Panc1 (cell line): Measurements from ENCODE around the gene APOBR. TPM values are rescaled to one million over a fixed set of nuclear protein-coding genes. Genes with fewer than 3 reads are reported as not detected.

Experiments
- ATAC-seq: fragments of 200-7000 bp; cut with Tn5 transposase; 2 replicates; pipeline ENCODE4 v1.9.1; 2020; ENCODE audit warnings: mild to moderate bottlenecking, moderate library complexity
- BruUV-seq: library from RNA; stranded (reverse); fragments of 400-500 nt; replicated peaks from 2 replicates; lab custom pipeline; 2021; lab: Mats Ljungman, UMichigan
- CTCF ChIA-PET: fragments of 300-600 bp; sonication (Branson Sonifier 250); formaldehyde crosslinking; loops from one replicate; lab custom pipeline; 2022; ENCODE audit warnings: antibody characterized with exemption; lab: Charles Lee
- POLR2A ChIA-PET: fragments of 300-600 bp; sonication (Branson Sonifier 250); formaldehyde crosslinking; loops from one replicate; lab custom pipeline; 2022; ENCODE audit warnings: antibody characterized with exemption; lab: Charles Lee
- DNase-seq: peaks from one replicate; pipeline ENCODE4 v3.0.0-alpha.2; 2010; ENCODE audit warnings: low read depth, low spot score
- H3K27ac ChIP-seq: 2 replicates; pipeline ENCODE4 v1.5.1; 2011; ENCODE audit warnings: mild to moderate bottlenecking, low read length, inconsistent platforms
- H3K27me3 ChIP-seq: fragments of 200-500 bp; sonication (Bioruptor generic); 2 replicates; pipeline ENCODE4 v1.6.0; 2014; ENCODE audit warnings: low read length, inconsistent platforms; ENCODE audit not compliant: control insufficient read depth, insufficient read depth
- H3K36me3 ChIP-seq: fragments of 200-500 bp; sonication (Bioruptor generic); 2 replicates; pipeline ENCODE4 v1.5.1; 2014; ENCODE audit warnings: inconsistent platforms, mild to moderate bottlenecking, low read length, moderate library complexity; ENCODE audit not compliant: control insufficient read depth, insufficient read depth
- H3K4me1 ChIP-seq: 2 replicates; pipeline ENCODE4 v1.5.1; 2011; ENCODE audit warnings: inconsistent platforms, mild to moderate bottlenecking, low read length, moderate library complexity; ENCODE audit not compliant: control insufficient read depth, insufficient read depth
- H3K4me3 ChIP-seq, 2 experiments: 2 replicates each; pipeline ENCODE4 v1.5.1; 2011 to 2012; ENCODE audit warnings: low read depth in 2 of 2, low read length in 2 of 2, mild to moderate bottlenecking in 2 of 2, inconsistent platforms in 1 of 2, moderate library complexity in 1 of 2
- H3K9me3 ChIP-seq: fragments of 200-500 bp; sonication (Bioruptor generic); 2 replicates; pipeline ENCODE4 v1.5.1; 2014; ENCODE audit warnings: low read depth, mild to moderate bottlenecking, inconsistent platforms, low read length, moderate library complexity; ENCODE audit not compliant: control insufficient read depth, insufficient read depth
- POLR2AphosphoS5 ChIP-seq: IDR thresholded peaks from 2 replicates; pipeline ENCODE4 v1.6.1; 2012; ENCODE audit warnings: mild to moderate bottlenecking, low read depth, low read length, moderate library complexity
- SIN3A ChIP-seq: IDR thresholded peaks from 2 replicates; pipeline ENCODE4 v1.6.1; 2012; ENCODE audit warnings: low read depth, mild to moderate bottlenecking, low read length, moderate library complexity, borderline replicate concordance; ENCODE audit not compliant: insufficient read depth
- TCF7L2 ChIP-seq: IDR thresholded peaks from 2 replicates; pipeline ENCODE4 v1.6.1; 2011; ENCODE audit warnings: mild to moderate bottlenecking, low read depth, low read length, inconsistent platforms
- in situ Hi-C: cut with HindIII; loops from 2 replicates; pipeline ENCODE4 v1.10.0; 2016; ENCODE audit warnings: low sequenced_read_pairs, low pct_unique_long_range_greater_than_20kb
- intact Hi-C: fragments of 100-400 bp; cut with micrococcal nuclease; formaldehyde crosslinking; loops from one replicate; pipeline ENCODE4 v1.10.0; 2022; ENCODE audit not compliant: unreplicated experiment
- total RNA-seq: library from RNA; stranded (reverse); gene quantifications from one replicate; pipeline ENCODE4 v1.2.1, GENCODE V29; 2021; ENCODE audit not compliant: unreplicated experiment
- TF ChIP-seq, protein P1 (sequence below), 2 experiments: IDR thresholded peaks; 2 replicates each; pipeline ENCODE4 v1.6.1; 2011 to 2012; ENCODE audit warnings: low read depth in 2 of 2, control low read depth in 1 of 2, low read length in 1 of 2, mild to moderate bottlenecking in 1 of 2, moderate library complexity in 1 of 2; ENCODE audit not compliant: insufficient read depth in 1 of 2
- TF ChIP-seq, protein P2 (sequence below): fragments of 450-650 bp; IDR thresholded peaks from 2 replicates; pipeline ENCODE4 v1.5.1; 2017; ENCODE audit warnings: mild to moderate bottlenecking

Gene APOBR
- total RNA-seq, 1 experiment from 2014 or later = 0.13 TPM

DNA sequence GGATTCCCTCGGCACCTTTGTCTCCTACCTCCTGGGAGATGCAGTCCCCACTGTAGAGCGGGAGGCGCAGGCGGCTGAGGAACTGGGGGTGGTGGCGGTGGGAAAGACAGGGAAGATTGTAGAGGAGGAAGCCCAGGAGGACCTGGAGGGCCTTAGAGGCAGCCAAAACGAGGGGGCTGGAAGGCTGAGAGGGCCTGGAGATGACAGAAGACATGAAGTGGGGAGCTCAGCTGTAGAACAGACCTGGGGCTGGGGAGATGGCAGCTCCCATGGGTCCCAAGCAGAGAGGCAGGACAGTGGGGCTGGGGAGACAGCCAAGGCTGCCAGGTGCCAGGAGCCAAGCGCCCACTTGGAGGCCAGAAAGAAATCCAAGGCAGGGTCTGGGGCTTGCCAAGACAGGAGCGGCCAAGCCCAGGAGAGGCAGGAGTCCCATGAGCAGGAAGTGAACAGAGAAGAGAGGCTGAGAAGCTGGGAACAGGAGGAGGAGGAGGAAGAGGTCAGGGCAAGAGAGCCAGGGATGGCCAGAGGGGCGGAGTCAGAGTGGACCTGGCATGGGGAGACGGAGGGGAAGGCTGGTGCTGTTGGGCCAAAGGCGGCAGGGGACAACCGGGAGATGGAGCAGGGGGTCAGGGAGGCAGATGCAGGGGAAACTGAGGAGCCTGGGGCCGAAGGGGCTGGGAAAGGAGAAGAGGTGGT, 803 bp downstream of the APOBR start:
- in situ Hi-C loops (no loop called here), intact Hi-C loops (no loop called here)
- ChIA-PET POLR2A (no interaction called here), CTCF (no interaction called here)
- TF ChIP-seq, protein P1, sequence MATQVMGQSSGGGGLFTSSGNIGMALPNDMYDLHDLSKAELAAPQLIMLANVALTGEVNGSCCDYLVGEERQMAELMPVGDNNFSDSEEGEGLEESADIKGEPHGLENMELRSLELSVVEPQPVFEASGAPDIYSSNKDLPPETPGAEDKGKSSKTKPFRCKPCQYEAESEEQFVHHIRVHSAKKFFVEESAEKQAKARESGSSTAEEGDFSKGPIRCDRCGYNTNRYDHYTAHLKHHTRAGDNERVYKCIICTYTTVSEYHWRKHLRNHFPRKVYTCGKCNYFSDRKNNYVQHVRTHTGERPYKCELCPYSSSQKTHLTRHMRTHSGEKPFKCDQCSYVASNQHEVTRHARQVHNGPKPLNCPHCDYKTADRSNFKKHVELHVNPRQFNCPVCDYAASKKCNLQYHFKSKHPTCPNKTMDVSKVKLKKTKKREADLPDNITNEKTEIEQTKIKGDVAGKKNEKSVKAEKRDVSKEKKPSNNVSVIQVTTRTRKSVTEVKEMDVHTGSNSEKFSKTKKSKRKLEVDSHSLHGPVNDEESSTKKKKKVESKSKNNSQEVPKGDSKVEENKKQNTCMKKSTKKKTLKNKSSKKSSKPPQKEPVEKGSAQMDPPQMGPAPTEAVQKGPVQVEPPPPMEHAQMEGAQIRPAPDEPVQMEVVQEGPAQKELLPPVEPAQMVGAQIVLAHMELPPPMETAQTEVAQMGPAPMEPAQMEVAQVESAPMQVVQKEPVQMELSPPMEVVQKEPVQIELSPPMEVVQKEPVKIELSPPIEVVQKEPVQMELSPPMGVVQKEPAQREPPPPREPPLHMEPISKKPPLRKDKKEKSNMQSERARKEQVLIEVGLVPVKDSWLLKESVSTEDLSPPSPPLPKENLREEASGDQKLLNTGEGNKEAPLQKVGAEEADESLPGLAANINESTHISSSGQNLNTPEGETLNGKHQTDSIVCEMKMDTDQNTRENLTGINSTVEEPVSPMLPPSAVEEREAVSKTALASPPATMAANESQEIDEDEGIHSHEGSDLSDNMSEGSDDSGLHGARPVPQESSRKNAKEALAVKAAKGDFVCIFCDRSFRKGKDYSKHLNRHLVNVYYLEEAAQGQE (IDR thresholded peaks at IDR 0.05; ENCODE audit: insufficient read depth in 1 of 2, low read depth in 2 of 2, low read length in 1 of 2) = no peak
- no peak for TF ChIP-seq POLR2AphosphoS5
- TF ChIP-seq, protein P2, sequence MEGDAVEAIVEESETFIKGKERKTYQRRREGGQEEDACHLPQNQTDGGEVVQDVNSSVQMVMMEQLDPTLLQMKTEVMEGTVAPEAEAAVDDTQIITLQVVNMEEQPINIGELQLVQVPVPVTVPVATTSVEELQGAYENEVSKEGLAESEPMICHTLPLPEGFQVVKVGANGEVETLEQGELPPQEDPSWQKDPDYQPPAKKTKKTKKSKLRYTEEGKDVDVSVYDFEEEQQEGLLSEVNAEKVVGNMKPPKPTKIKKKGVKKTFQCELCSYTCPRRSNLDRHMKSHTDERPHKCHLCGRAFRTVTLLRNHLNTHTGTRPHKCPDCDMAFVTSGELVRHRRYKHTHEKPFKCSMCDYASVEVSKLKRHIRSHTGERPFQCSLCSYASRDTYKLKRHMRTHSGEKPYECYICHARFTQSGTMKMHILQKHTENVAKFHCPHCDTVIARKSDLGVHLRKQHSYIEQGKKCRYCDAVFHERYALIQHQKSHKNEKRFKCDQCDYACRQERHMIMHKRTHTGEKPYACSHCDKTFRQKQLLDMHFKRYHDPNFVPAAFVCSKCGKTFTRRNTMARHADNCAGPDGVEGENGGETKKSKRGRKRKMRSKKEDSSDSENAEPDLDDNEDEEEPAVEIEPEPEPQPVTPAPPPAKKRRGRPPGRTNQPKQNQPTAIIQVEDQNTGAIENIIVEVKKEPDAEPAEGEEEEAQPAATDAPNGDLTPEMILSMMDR = no peak
- no peak for TF ChIP-seq TCF7L2
- TF ChIP-seq SIN3A = no peak
- H3K27me3 ChIP-seq = no peaks in the 10 kb centered on the region
- H3K36me3 ChIP-seq = no peaks in the 10 kb centered on the region; the same call in 1 of the 2 replicates
- H3K9me3 ChIP-seq = no peaks in the 10 kb centered on the region
- DNase-seq (no peak), ATAC-seq (no peak)
- H3K4me1 ChIP-seq = peaks cover 4% of the 10 kb centered on the region
- no TSS peak for BruUV-seq
- H3K4me3 ChIP-seq = no peak overlapping the region
- no peak overlapping the region for H3K27ac ChIP-seq

DNA sequence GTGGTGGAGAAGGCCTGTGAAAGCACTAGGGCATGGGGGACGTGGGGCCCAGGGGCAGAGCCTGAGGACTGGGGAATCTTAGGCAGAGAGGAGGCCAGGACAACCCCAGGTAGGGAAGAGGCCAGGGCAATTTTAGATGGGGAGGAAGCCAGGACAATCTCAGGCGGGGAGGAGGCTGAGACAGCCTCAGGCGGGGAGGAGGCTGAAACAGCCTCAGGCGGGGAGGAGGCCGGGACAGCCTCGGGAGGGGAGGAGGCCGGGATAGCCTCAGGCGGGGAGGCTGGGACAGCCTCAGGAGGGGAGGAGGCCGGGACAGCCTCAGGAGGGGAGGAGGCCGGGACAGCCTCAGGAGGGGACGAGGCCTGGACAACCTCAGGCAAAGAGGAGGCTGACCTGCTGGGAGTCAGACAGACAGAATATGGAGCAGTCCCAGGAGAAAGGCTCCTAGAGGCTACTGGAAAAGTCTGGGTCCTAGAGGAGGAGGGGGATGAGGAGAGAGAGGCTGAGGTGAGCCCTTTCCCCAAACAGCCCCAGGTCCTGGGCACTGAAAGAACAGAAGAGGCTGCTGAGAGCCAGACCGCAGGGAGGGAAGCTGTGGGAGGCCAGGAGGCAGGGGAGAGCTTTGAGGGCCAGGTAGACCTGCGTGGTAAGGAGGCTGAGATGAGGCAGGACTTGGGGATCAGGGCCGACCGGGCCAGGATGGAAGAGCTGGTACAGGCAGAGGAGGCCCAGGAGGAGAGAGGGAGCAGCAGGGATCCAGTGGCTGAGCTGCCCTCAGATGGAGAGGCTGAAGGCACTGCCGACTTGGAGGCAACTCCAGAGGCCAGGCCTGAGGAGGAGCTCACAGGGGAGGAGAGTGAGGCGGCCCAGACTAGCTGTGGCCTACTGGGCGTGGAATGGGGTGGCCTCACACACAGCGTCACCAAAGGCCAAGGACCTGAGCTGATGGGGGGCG, 1.6 kb downstream of the APOBR start:
- ChIA-PET CTCF (interaction anchor here (0.5 kb wide), 1 partner anchor 28 kb away, joined by 3 read pairs; no protein-coding TSS in a partner anchor), POLR2A (no interaction called here)
- H3K4me1 ChIP-seq = no peaks in the 10 kb centered on the region; the same call in 1 of the 2 replicates
- no peaks in the 10 kb centered on the region for H3K9me3 ChIP-seq
- H3K27ac ChIP-seq = no peak overlapping the region
- BruUV-seq = no TSS peak
- H3K36me3 ChIP-seq = no peaks in the 10 kb centered on the region; the same call in 1 of the 2 replicates
- ATAC-seq = no peak
- intact Hi-C loops (no loop called here), in situ Hi-C loops (no loop called here)
- H3K4me3 ChIP-seq = no peak overlapping the region
- TF ChIP-seq SIN3A (no peak), POLR2AphosphoS5 (no peak), TCF7L2 (no peak)
- TF ChIP-seq, protein P1 (IDR thresholded peaks at IDR 0.05; ENCODE audit: insufficient read depth in 1 of 2, low read depth in 2 of 2, low read length in 1 of 2) = no peak
- TF ChIP-seq, protein P2 = no peak
- H3K27me3 ChIP-seq = no peaks in the 10 kb centered on the region
- DNase-seq = no peak
